MM.1S (cell line): ENCODE measurements around the gene TCHHL1.

Source experiments
- DNase-seq: peaks from one replicate; pipeline ENCODE4 v3.0.0-alpha.2; 2015
- H2AFZ ChIP-seq: fragments of 300-600 bp; sonication (generic); 2 replicates; pipeline ENCODE4 v1.6.0; 2016; ENCODE audit warnings: antibody characterized with exemption, low read length
- H3F3A ChIP-seq: fragments of 300-600 bp; sonication (generic); 2 replicates; pipeline ENCODE4 v1.6.1; 2016; ENCODE audit warnings: mild to moderate bottlenecking, antibody characterized with exemption, low read length, moderate library complexity, mixed read lengths; ENCODE audit not compliant: insufficient read depth
- H3K27ac ChIP-seq: fragments of 300-600 bp; sonication (generic); 2 replicates; pipeline ENCODE4 v1.5.1; 2016; ENCODE audit warnings: mild to moderate bottlenecking, low read length
- H3K27me3 ChIP-seq: fragments of 300-600 bp; sonication (generic); replicated peaks from 2 replicates; pipeline ENCODE4 v1.6.0; 2016; ENCODE audit warnings: low read length; ENCODE audit not compliant: insufficient read depth
- H3K36me3 ChIP-seq: fragments of 300-600 bp; sonication (generic); replicated peaks from 2 replicates; pipeline ENCODE4 v1.6.1; 2016; ENCODE audit warnings: mild to moderate bottlenecking, low read length, mixed read lengths; ENCODE audit not compliant: insufficient read depth
- H3K4me1 ChIP-seq: fragments of 300-600 bp; sonication (generic); 2 replicates; pipeline ENCODE4 v1.6.1; 2016; ENCODE audit warnings: low read length, mixed read lengths
- H3K4me2 ChIP-seq: fragments of 300-600 bp; sonication (generic); 2 replicates; pipeline ENCODE4 v1.6.0; 2016; ENCODE audit warnings: low read depth, low read length
- H3K4me3 ChIP-seq: fragments of 300-600 bp; sonication (generic); 2 replicates; pipeline ENCODE4 v1.5.1; 2016; ENCODE audit warnings: low read length, mixed read lengths
- H3K79me2 ChIP-seq: fragments of 300-600 bp; sonication (generic); 2 replicates; pipeline ENCODE4 v1.6.1; 2016; ENCODE audit warnings: mixed run types, low read length, mixed read lengths
- H3K9ac ChIP-seq: fragments of 300-600 bp; sonication (generic); 2 replicates; pipeline ENCODE4 v1.6.1; 2016; ENCODE audit warnings: low read length, mixed read lengths
- H3K9me2 ChIP-seq: fragments of 300-600 bp; sonication (generic); replicated peaks from 2 replicates; pipeline ENCODE4 v1.6.1; 2016; ENCODE audit warnings: mild to moderate bottlenecking, low read length, mixed read lengths; ENCODE audit not compliant: insufficient read depth
- H3K9me3 ChIP-seq: fragments of 300-600 bp; sonication (generic); replicated peaks from 2 replicates; pipeline ENCODE4 v1.6.1; 2016; ENCODE audit warnings: mild to moderate bottlenecking, low read length, mixed read lengths; ENCODE audit not compliant: insufficient read depth
- H4K20me1 ChIP-seq: fragments of 300-600 bp; sonication (generic); 2 replicates; pipeline ENCODE4 v1.6.1; 2016; ENCODE audit warnings: mild to moderate bottlenecking, low read length, moderate library complexity, mixed read lengths; ENCODE audit not compliant: insufficient read depth
- CTCF ChIP-seq: fragments of 300-600 bp; sonication (generic); IDR thresholded peaks from 2 replicates; pipeline ENCODE4 v1.5.1; 2016; ENCODE audit warnings: antibody characterized with exemption, low read length, mixed read lengths
- EZH2 ChIP-seq: fragments of 300-600 bp; sonication (generic); optimal IDR thresholded peaks from 2 replicates; pipeline ENCODE3; 2017; ENCODE audit warnings: low read depth, mild to moderate bottlenecking, antibody characterized with exemption, low read length, mixed read lengths
- EZH2phosphoT487 ChIP-seq: fragments of 300-600 bp; sonication (generic); IDR thresholded peaks from 2 replicates; pipeline ENCODE4 v1.6.1; 2018; ENCODE audit warnings: antibody characterized with exemption, low read length

The TCHHL1 gene

GRCh38 chr1:152089014-152089674, at the start of gene TCHHL1:
TSS of gene TCHHL1 (minus strand) at chr1:152089064. CDS start at chr1:152088143, 921 bp downstream.
- no peak within 1 kb of the TSS for H3K4me2 ChIP-seq
- H3K9me2 ChIP-seq: no peaks in the 10 kb centered on the region
- H3K9ac ChIP-seq: no peak within 1 kb of the TSS
- H3K79me2 ChIP-seq: no peaks in the 10 kb centered on the region
- H2AFZ ChIP-seq: no peak within 1 kb of the TSS
- no peaks in the 10 kb centered on the region for H3K36me3 ChIP-seq
- no peaks in the 10 kb centered on the region for H3K27me3 ChIP-seq
- H3K4me3 ChIP-seq: no peak within 1 kb of the TSS
- no peaks in the 10 kb centered on the region for H3F3A ChIP-seq
- no peak within 1 kb of the TSS for H3K27ac ChIP-seq
- no peaks in the 10 kb centered on the region for H3K9me3 ChIP-seq
- TF ChIP-seq EZH2phosphoT487: no peak
- TF ChIP-seq CTCF: no peak
- no peak for TF ChIP-seq EZH2
- DNase-seq: no peak
- H3K4me1 ChIP-seq: no peaks in the 10 kb centered on the region
- no peaks in the 10 kb centered on the region for H4K20me1 ChIP-seq

GRCh38 chr1:152137215-152137614, 48.4 kb upstream of the TCHHL1 start:
- H3K79me2 ChIP-seq: no peaks in the 10 kb centered on the region
- H3K36me3 ChIP-seq: no peaks in the 10 kb centered on the region
- no peaks in the 10 kb centered on the region for H3K4me1 ChIP-seq
- no peak overlapping the region for H3K27ac ChIP-seq
- no peaks in the 10 kb centered on the region for H3F3A ChIP-seq
- H3K4me2 ChIP-seq: no peak overlapping the region
- H2AFZ ChIP-seq: no peak overlapping the region
- H3K9me2 ChIP-seq: no peaks in the 10 kb centered on the region
- H3K9ac ChIP-seq: no peak overlapping the region
- DNase-seq: no peak
- H4K20me1 ChIP-seq: no peaks in the 10 kb centered on the region
- TF ChIP-seq CTCF: no peak
- TF ChIP-seq EZH2phosphoT487: no peak
- TF ChIP-seq EZH2: no peak
- no peak overlapping the region for H3K4me3 ChIP-seq
- no peaks in the 10 kb centered on the region for H3K27me3 ChIP-seq
- H3K9me3 ChIP-seq: no peaks in the 10 kb centered on the region

GRCh38 chr1:152130186-152130585, 41.3 kb upstream of the TCHHL1 start:
- Histone ChIP-seq H3K27ac (no peak overlapping the region), H3K36me3 (no peaks in the 10 kb centered on the region), H3K4me3 (no peak overlapping the region), H3K27me3 (no peaks in the 10 kb centered on the region), H3F3A (peaks cover 5% of the 10 kb centered on the region; the same call in 1 of the 2 replicates), H3K9me3 (no peaks in the 10 kb centered on the region), H3K4me1 (peaks cover 16% of the 10 kb centered on the region), H2AFZ (no peak overlapping the region), H3K79me2 (no peaks in the 10 kb centered on the region), H4K20me1 (no peaks in the 10 kb centered on the region), H3K9ac (no peak overlapping the region), H3K9me2 (no peaks in the 10 kb centered on the region), H3K4me2 (no peak overlapping the region)
- DNase-seq: no peak
- no peak for TF ChIP-seq CTCF
- no peak for TF ChIP-seq EZH2
- TF ChIP-seq EZH2phosphoT487: no peak
